NCI-H2171 (cell line): ENCODE data around the gene U2AF1L4.
"Not testable (repeated sequence)": the region's sequence is repeated elsewhere in the genome, so short reads cannot be mapped to it uniquely, and the experiment has no call there.

Source experiments
- DNase-seq: peaks from one replicate; lab custom pipeline; 2025; lab: John Stamatoyannopoulos, UW

The U2AF1L4 gene

GRCh38 chr19:35725216-35725861 lies 19.9 kb downstream of the U2AF1L4 start:
- DNase-seq, result no peak

- no peak for DNase-seq
These were observed 20.7 kb downstream of the U2AF1L4 start for GRCh38 chr19:35724560-35724959.

- DNase-seq, result not testable (repeated sequence)
These were observed 21.1 kb downstream of the U2AF1L4 start for GRCh38 chr19:35724132-35724531.

GRCh38 chr19:35723671-35724070 lies 21.5 kb downstream of the U2AF1L4 start:
- no peak for DNase-seq

- no peak for DNase-seq
These were observed 22.3 kb downstream of the U2AF1L4 start for GRCh38 chr19:35722897-35723296.

- no peak for DNase-seq
These were observed 22.8 kb downstream of the U2AF1L4 start for GRCh38 chr19:35722461-35722860.

- DNase-seq, result no peak
These were observed 23.8 kb downstream of the U2AF1L4 start for GRCh38 chr19:35721374-35721773.

GRCh38 chr19:35720648-35721047 lies 24.6 kb downstream of the U2AF1L4 start:
- DNase-seq, result no peak

- no peak for DNase-seq
These were observed 25.1 kb downstream of the U2AF1L4 start for GRCh38 chr19:35720163-35720524.

- no peak for DNase-seq
These were observed 25.6 kb downstream of the U2AF1L4 start for GRCh38 chr19:35719402-35720162.

GRCh38 chr19:35718345-35719041 lies 26.7 kb downstream of the U2AF1L4 start:
- DNase-seq, result no peak

- peak; percentile 98 for DNase-seq
These were observed 27.4 kb downstream of the U2AF1L4 start, which contains the start of gene KMT2B for GRCh38 chr19:35717665-35718344. Gene KMT2B (plus strand): TSS chr19:35718003. CDS start chr19:35718019, 16 bp downstream.

GRCh38 chr19:35716801-35717664 lies 28.2 kb downstream of the U2AF1L4 start:
- DNase-seq, result peak; percentile 98

GRCh38 chr19:35715981-35716800 lies 29.0 kb downstream of the U2AF1L4 start:
- no peak for DNase-seq

GRCh38 chr19:35715355-35715809 lies 29.8 kb downstream of the U2AF1L4 start:
- DNase-seq, result no peak

- no peak for DNase-seq
These were observed 30.4 kb downstream of the U2AF1L4 start for GRCh38 chr19:35714601-35715354.

GRCh38 chr19:35713904-35714495 lies 31.2 kb downstream of the U2AF1L4 start:
- DNase-seq, result no peak

GRCh38 chr19:35713506-35713850 lies 31.7 kb downstream of the U2AF1L4 start:
- DNase-seq, result no peak
